Activated CD4-positive, alpha-beta memory T cell treated with anti-CD3 and anti-CD28 coated beads, Interleukin-2, amount 10 ng/mL, durations not matched to agents 7 days and 5 days (primary cell): ENCODE data around the gene KRT39. TPM values are rescaled to one million over a fixed set of nuclear protein-coding genes. Genes with fewer than 3 reads are reported as not detected.

Source experiments
- total RNA-seq, 2 experiments: library from RNA; stranded (reverse); gene quantifications; one replicate each; pipeline ENCODE4 v1.2.3, GENCODE V29; 2021

Gene KRT39
- total RNA-seq, 2 experiments from 2014 or later = not detected

Other genes starting within 250 kb of the KRT39 start
- gene KRT25, start 211.6 kb downstream of the KRT39 start, total RNA-seq = not detected
- not detected for gene KRT26, start 194.7 kb downstream of the KRT39 start, total RNA-seq
- gene KRT27, start 184.4 kb downstream of the KRT39 start, total RNA-seq = not detected
- gene KRT28, start 167.0 kb downstream of the KRT39 start, total RNA-seq = not detected
- gene KRT10, start 144.3 kb downstream of the KRT39 start, total RNA-seq = 10 to 100 TPM; 20.7 to 22.0 TPM
- gene KRT12, start 99.7 kb downstream of the KRT39 start, total RNA-seq = not detected
- not detected for gene KRT20, start 81.7 kb downstream of the KRT39 start, total RNA-seq
- not detected for gene KRT23, start 29.3 kb downstream of the KRT39 start, total RNA-seq
- gene KRT40, start 17.4 kb upstream of the KRT39 start, total RNA-seq = not detected
- gene KRTAP3-3, start 27.2 kb upstream of the KRT39 start, total RNA-seq = not detected
- not detected for gene KRTAP3-2, start 33.0 kb upstream of the KRT39 start, total RNA-seq
- gene KRTAP3-1, start 42.2 kb upstream of the KRT39 start, total RNA-seq = not detected
- gene KRTAP1-5, start 60.3 kb upstream of the KRT39 start, total RNA-seq = not detected
- gene KRTAP1-4, start 63.2 kb upstream of the KRT39 start, total RNA-seq = not detected
- gene KRTAP1-3, start 67.9 kb upstream of the KRT39 start, total RNA-seq = not detected
- gene KRTAP1-1, start 74.5 kb upstream of the KRT39 start, total RNA-seq = not detected
- gene KRTAP2-1, start 80.4 kb upstream of the KRT39 start, total RNA-seq = not detected
- gene KRTAP2-2, start 88.3 kb upstream of the KRT39 start, total RNA-seq = not detected
- gene KRTAP2-3, start 93.2 kb upstream of the KRT39 start, total RNA-seq = not detected
- not detected for gene KRTAP2-4, start 98.9 kb upstream of the KRT39 start, total RNA-seq
- not detected for gene KRTAP4-7, start 117.2 kb upstream of the KRT39 start, total RNA-seq
- gene KRTAP4-8, start 131.2 kb upstream of the KRT39 start, total RNA-seq = not detected
- gene KRTAP4-16, start 135.3 kb upstream of the KRT39 start, total RNA-seq = not detected
- gene KRTAP4-9, start 138.4 kb upstream of the KRT39 start, total RNA-seq = not detected
- not detected for gene KRTAP4-11, start 151.4 kb upstream of the KRT39 start, total RNA-seq
- not detected for gene KRTAP4-12, start 157.2 kb upstream of the KRT39 start, total RNA-seq
- gene KRTAP4-6, start 173.6 kb upstream of the KRT39 start, total RNA-seq = not detected
- gene KRTAP4-5, start 182.9 kb upstream of the KRT39 start, total RNA-seq = not detected
- gene KRTAP4-4, start 193.8 kb upstream of the KRT39 start, total RNA-seq = not detected
- not detected for gene KRTAP4-3, start 201.3 kb upstream of the KRT39 start, total RNA-seq
- gene KRTAP4-2, start 211.3 kb upstream of the KRT39 start, total RNA-seq = not detected
- not detected for gene KRTAP4-1, start 218.0 kb upstream of the KRT39 start, total RNA-seq
- not detected for gene KRTAP9-1, start 222.9 kb upstream of the KRT39 start, total RNA-seq